SU-DHL-6 (cell line): ENCODE measurements around the gene STIL.

Experiments used
- H2AFZ ChIP-seq: fragments of 200-600 bp; sonication (generic); 2 replicates; pipeline ENCODE4 v1.6.1; 2014; ENCODE audit warnings: low read depth, mild to moderate bottlenecking, moderate library complexity, mixed read lengths, antibody characterized with exemption, low read length; ENCODE audit not compliant: severe bottlenecking
- H3F3A ChIP-seq: fragments of 200-600 bp; shearing (Covaris generic); 2 replicates; pipeline ENCODE4 v1.6.0; 2016; ENCODE audit warnings: antibody characterized with exemption, mild to moderate bottlenecking; ENCODE audit not compliant: insufficient read depth
- H3K27ac ChIP-seq: fragments of 200-600 bp; sonication (generic); 2 replicates; pipeline ENCODE4 v1.5.1; 2016; ENCODE audit warnings: low read depth, mild to moderate bottlenecking, low read length, moderate library complexity, mixed read lengths
- H3K27me3 ChIP-seq: fragments of 200-600 bp; sonication (generic), shearing (Covaris generic); 2 replicates; pipeline ENCODE4 v1.6.0; 2014; ENCODE audit warnings: mild to moderate bottlenecking, low read length
- H3K36me3 ChIP-seq: fragments of 200-600 bp; sonication (generic); 2 replicates; pipeline ENCODE4 v1.6.1; 2014; ENCODE audit warnings: mild to moderate bottlenecking, low read length, mixed read lengths
- H3K4me2 ChIP-seq: fragments of 300-600, 200-600 bp; shearing (Covaris generic), sonication (generic); 2 replicates; pipeline ENCODE4 v1.6.0; 2014; ENCODE audit warnings: low read length, low read depth, mild to moderate bottlenecking; ENCODE audit not compliant: poor library complexity, severe bottlenecking
- H3K4me3 ChIP-seq: fragments of 200-600 bp; sonication (generic); 2 replicates; pipeline ENCODE4 v1.5.1; 2014; ENCODE audit warnings: antibody characterized with exemption, low read length, mild to moderate bottlenecking, mixed read lengths; ENCODE audit not compliant: insufficient read depth, poor library complexity, severe bottlenecking
- H3K79me2 ChIP-seq: fragments of 200-600 bp; sonication (generic); 2 replicates; pipeline ENCODE4 v1.6.1; 2014; ENCODE audit warnings: mild to moderate bottlenecking, low read length, moderate library complexity; ENCODE audit not compliant: insufficient read depth
- H3K9ac ChIP-seq: fragments of 200-600 bp; sonication (generic); 2 replicates; pipeline ENCODE4 v1.7.0; 2014; ENCODE audit warnings: mild to moderate bottlenecking, low read length
- H3K9me2 ChIP-seq: fragments of 200-600 bp; sonication (generic); replicated peaks from 2 replicates; pipeline ENCODE4 v1.6.1; 2014; ENCODE audit warnings: low read length; ENCODE audit not compliant: insufficient read depth
- H3K9me3 ChIP-seq: fragments of 200-600 bp; sonication (generic); 2 replicates; pipeline ENCODE4 v1.6.1; 2014; ENCODE audit warnings: low read length, mixed read lengths; ENCODE audit not compliant: insufficient read depth
- H4K20me1 ChIP-seq: fragments of 200-600 bp; sonication (generic); 2 replicates; pipeline ENCODE4 v1.6.1; 2014; ENCODE audit warnings: low read depth, mild to moderate bottlenecking, antibody characterized with exemption, low read length, moderate library complexity, mixed read lengths
- CTCF ChIP-seq: fragments of 200-600 bp; sonication (generic); IDR thresholded peaks from one replicate; pipeline ENCODE4 v1.5.1; 2017; ENCODE audit warnings: antibody characterized with exemption, mild to moderate bottlenecking, low read length, moderate library complexity; ENCODE audit not compliant: insufficient read depth, poor library complexity, severe bottlenecking
- EZH2phosphoT487 ChIP-seq: fragments of 200-600 bp; sonication (generic), shearing (Covaris generic); conservative IDR thresholded peaks from 2 replicates; pipeline ENCODE4 v1.6.1; 2018; ENCODE audit warnings: mild to moderate bottlenecking, antibody characterized with exemption, low read length, moderate library complexity, mixed read lengths

The STIL gene

GRCh38 chr1:47334765-47335435, 21.0 kb upstream of the STIL start:
- Histone ChIP-seq H3K79me2 (peaks cover 55% of the 10 kb centered on the region), H3K9ac (peak overlapping the region; percentile 99), H3K36me3 (no peaks in the 10 kb centered on the region; the same call in 1 of the 2 replicates)

GRCh38 chr1:47333922-47334764, 20.2 kb upstream of the STIL start:
- no peaks in the 10 kb centered on the region; the same call in 1 of the 2 replicates for H3K36me3 ChIP-seq
- peak overlapping the region; percentile 90 for H3K27ac ChIP-seq
- H4K20me1 ChIP-seq: no peaks in the 10 kb centered on the region; the same call in 1 of the 2 replicates
- peak overlapping the region; percentile 93 for H3K4me2 ChIP-seq
- H3K79me2 ChIP-seq: peaks cover 49% of the 10 kb centered on the region
- H3K27me3 ChIP-seq: no peaks in the 10 kb centered on the region
- no peaks in the 10 kb centered on the region for H3K9me3 ChIP-seq
- H2AFZ ChIP-seq: peak overlapping the region; percentile 96
- peak overlapping the region; percentile 100 for H3K4me3 ChIP-seq
- H3K9ac ChIP-seq: peak overlapping the region; percentile 99
- H3K9me2 ChIP-seq: no peaks in the 10 kb centered on the region
- peaks cover 14% of the 10 kb centered on the region for H3F3A ChIP-seq
- TF ChIP-seq CTCF: peak; percentile 19
- TF ChIP-seq EZH2phosphoT487: no peak

More at GRCh38 chr1:47334765-47335435, 21.0 kb upstream of the STIL start:
- H3K27me3 ChIP-seq: no peaks in the 10 kb centered on the region
- H3F3A ChIP-seq: peaks cover 14% of the 10 kb centered on the region
- no peak for TF ChIP-seq EZH2phosphoT487
- TF ChIP-seq CTCF: no peak
- H3K4me3 ChIP-seq: peak overlapping the region; percentile 100
- peak overlapping the region; percentile 90 for H3K27ac ChIP-seq
- no peaks in the 10 kb centered on the region; the same call in 1 of the 2 replicates for H4K20me1 ChIP-seq
- H3K9me3 ChIP-seq: no peaks in the 10 kb centered on the region
- H2AFZ ChIP-seq: peak overlapping the region; percentile 69
- no peaks in the 10 kb centered on the region for H3K9me2 ChIP-seq
- peak overlapping the region; percentile 93 for H3K4me2 ChIP-seq

GRCh38 chr1:47333578-47333921, 19.6 kb upstream of the STIL start, which contains the start of gene CMPK1:
Gene CMPK1, plus strand, starts transcription at chr1:47333790. Its CDS starts 156 bp downstream, at chr1:47333946.
- H3K9me3 ChIP-seq: no peaks in the 10 kb centered on the region
- no peaks in the 10 kb centered on the region for H4K20me1 ChIP-seq
- H3K4me2 ChIP-seq: peak within 1 kb of the TSS; percentile 93
- peak within 1 kb of the TSS; percentile 90 for H3K27ac ChIP-seq
- no peaks in the 10 kb centered on the region for H3K9me2 ChIP-seq
- H3K9ac ChIP-seq: peak within 1 kb of the TSS; percentile 99
- TF ChIP-seq CTCF (peak; percentile 10), EZH2phosphoT487 (no peak)
- no peaks in the 10 kb centered on the region for H3K27me3 ChIP-seq
- H3K79me2 ChIP-seq: peaks cover 43% of the 10 kb centered on the region
- peak within 1 kb of the TSS; percentile 99 for H2AFZ ChIP-seq
- peaks cover 10% of the 10 kb centered on the region for H3F3A ChIP-seq
- H3K4me3 ChIP-seq: peak within 1 kb of the TSS; percentile 100
- H3K36me3 ChIP-seq: no peaks in the 10 kb centered on the region; the same call in 1 of the 2 replicates
